NCI-H748 (cell line): ENCODE results near the gene KCNMA1.

Experiments used
- DNase-seq: peaks from one replicate; lab custom pipeline; 2025; ENCODE audit not compliant: unreplicated experiment; lab: John Stamatoyannopoulos, UW

KCNMA1 gene

DNA sequence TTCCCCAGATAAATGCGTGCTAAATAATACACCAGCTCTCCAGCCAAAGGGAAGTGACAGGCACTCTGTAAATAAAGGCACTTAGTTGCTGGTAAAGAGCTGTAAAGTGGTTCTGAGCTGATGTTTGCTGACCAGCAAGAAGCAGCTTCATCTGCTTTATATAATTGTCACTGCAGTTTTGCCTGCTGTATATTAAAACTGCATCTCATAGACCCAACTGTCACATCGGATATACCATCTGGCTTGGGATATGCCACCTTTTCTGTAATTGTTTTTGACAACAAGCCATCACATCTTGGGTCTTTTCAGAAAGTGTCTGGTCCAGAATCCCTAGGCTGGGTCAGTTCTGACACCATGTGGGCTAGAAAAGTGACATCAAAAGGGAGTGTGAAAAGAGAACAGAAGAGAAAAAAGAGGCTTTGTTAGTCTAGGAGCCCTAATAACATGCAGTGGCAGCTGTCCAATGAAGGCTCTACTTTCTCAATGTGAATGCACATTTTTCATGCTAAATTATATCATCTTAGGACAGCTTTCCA is 697.6 kb downstream of the KCNMA1 start:
- DNase-seq: peak; percentile 78

DNA sequence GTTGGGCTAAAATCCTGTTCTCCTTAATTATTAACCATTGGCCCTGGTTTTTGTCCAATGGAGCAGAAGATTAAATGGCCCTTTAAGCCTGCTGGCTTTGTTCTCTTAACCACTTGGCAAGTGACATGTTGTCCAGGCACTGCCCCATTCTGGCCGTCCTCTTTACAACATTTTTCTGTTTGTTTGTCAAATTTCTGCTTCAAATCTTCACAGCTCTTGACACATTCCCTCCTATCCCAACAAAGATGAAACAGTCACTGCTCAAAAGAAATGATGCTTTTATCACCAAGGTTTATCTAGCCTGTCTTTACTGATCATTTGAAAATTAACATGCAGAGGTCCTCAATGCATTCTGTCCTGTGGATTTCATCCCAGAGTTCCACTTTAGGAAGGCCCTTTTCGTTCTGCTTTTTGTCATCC is 700.4 kb downstream of the KCNMA1 start:
- no peak for DNase-seq

DNA sequence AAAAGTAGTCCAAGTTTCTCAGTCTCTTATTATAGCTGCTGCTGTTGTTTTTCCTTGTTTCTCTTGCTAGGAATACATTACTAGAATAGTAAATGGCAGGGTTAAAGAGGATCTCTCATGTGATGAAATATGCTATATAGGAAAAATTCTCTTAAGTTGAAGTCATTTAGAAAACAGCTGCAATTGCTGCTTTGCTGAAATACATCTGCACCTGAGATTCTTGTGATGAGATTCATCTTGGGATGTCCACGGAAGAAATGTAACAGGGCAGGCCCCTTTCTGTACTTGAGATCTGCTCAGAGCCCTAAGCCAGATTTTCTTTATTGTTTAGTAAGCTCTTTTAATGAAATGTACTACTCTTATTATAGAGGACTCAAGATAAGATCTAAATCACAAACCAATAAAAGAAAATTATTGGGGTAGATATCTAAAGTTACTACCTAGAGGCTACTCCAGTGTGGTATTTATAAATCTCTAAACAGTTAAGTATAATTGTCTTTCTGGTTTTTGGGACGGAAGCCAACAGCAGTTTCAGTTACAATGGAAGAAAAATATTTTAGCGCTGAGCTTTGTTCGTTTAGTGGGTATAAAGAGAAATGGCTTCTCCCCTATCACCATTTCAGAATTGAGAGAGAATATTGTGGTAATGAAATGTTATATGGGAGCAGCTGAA is 701.5 kb downstream of the KCNMA1 start:
- no peak for DNase-seq

DNA sequence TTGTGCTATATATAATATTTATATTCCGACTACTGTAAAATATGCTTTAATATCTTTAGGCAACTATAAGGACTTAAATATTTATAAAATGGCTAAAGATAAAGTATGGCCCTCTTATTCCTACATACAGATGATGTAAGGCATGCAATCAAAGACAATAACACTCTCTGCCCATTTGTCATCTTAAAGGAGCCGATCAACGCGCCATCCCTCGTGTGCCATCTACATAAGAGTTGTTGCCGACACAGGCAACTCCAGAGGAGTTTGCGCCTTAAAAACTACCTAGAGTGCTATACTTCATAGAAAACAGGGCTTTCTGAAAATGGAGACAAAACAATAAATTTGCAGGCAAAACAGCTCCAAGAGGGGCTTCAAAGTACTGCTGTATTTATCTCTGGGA is 709.0 kb downstream of the KCNMA1 start:
- DNase-seq: no peak

DNA sequence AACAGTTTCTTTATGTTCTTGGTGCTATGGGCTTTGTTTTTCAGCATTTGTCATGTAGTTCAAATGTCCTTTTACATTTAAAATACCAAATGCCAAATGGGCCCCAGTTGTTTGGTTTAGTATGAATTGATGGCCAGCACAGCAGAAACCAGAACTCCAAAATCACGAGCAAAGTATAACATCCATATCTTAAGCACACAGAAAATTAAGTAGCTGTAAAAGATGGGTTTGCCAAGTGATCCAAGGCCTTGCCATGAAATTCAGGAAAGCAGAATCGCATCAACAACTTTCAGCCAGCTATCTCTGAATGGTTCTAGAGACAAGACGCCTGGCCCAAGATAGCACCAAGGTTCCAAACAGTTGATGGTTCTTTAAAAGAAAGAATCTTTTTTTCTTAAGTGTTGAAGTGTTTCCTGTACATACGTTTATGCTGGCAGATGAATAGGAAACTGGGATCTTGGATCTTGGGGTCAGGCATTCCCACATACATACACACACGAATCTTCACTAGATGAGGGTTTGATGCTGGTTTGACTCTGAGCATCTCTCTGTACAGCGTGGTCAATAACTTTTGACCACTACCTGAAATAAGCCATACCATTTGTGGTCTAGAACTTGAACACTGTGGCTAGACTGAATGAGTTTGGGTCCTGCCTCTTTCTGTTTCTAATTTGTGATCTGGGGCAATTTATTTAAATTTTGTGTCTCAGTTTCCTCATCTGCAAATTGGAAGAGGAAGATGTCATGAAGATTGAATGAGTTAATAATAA is 711.8 kb downstream of the KCNMA1 start:
- DNase-seq: no peak

DNA sequence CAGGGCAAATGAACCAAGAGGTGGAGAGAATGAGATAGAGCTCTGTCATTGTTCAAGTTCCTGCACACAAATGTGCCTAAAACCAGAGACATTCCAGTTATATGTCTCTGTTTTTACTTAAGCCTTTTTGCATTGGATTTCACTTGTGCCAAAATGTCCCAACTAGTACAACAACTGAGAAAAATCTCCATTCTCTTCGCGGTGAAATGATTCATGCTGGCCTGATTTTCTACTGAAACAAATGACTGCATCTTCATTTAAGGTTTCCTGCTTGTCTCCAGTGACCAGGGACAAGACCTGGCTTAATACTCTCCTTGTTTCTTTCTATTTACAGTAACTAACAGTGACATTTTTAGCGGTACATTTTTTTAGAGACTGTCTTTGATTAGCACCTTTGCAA is 714.9 kb downstream of the KCNMA1 start:
- DNase-seq: no peak

DNA sequence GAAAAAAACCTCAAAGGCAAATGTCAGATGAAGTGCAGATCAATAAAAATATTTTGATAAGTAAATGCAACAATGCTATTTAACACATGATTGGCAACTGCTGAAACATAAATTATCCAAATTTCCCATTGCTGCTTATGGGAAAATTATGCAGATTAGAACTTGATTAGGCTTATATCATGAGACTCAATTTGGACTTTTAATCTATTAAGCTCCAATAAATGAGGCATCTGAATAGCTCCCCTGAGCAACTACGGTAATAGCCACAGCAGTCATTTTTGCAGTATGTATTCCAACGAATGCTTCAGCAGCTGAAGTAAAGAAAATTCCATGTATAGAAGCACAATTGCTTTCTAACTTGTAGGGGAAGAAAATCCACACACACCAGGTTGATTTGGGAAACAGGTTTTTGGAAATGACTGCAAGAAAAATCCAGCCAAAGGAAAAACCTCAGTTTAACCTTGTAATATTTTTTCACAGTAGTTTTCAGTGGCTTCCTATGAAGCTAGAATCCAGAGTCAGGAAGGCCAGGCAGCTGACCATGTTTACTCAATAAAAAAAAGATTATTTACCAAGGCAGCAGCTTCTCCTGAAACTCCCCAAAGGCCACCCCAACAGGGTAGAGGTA is 716.1 kb downstream of the KCNMA1 start:
- DNase-seq: no peak

DNA sequence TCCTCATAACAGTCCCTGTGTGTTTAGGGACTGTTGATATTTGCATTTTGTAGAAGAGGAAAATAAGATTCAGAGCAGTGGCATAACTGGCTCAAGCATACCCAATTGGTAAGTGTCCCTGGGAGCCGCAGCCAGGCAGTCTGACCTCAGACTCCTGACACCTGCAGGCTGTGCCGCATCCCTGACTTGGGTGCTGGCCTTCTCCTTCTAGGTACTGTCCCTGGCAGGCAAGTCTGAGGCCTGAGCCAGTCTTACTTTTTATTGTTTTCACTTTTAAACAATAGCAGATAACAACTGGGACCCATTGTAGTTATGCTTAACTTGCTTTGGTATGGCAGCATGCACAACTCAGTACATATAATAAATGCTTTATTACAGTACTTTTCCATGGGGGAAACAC is 717.0 kb downstream of the KCNMA1 start:
- no peak for DNase-seq

DNA sequence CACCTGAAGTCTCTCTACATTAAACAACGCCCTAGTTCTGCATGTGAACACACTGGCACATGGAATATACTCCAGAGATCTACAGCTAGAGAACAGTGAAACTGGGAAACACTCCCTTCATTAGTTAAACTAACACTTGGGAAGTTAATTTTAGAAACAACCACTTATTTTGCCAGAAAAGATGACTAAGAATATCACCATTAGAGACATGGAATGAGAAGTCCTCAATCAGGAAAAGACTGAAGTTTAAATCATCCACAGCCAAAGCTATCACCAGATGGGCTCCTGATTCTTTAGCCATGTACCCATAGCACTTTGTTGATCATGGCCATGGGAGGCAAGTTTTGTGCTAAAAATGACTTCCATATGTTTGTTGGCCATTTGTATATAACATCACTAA is 719.5 kb downstream of the KCNMA1 start:
- DNase-seq: no peak

DNA sequence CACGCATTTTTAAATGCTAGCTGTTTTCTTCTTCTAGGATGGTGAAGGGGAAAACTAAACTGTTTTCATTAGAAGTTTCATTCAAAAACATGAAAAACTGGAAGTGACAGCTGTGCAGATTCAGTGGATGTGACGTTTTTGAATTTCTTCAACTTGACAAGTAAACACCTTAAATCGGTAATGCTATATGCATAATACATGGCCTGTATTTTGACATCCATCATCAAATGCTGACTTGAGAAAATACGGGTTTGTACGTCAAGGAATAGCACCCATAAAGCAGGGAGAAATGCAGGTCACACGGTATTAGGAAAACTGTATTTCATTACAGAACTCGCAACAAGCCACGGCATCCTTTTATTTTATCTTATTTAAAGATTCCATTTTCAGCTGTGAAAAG is 720.5 kb downstream of the KCNMA1 start:
- DNase-seq: no peak

DNA sequence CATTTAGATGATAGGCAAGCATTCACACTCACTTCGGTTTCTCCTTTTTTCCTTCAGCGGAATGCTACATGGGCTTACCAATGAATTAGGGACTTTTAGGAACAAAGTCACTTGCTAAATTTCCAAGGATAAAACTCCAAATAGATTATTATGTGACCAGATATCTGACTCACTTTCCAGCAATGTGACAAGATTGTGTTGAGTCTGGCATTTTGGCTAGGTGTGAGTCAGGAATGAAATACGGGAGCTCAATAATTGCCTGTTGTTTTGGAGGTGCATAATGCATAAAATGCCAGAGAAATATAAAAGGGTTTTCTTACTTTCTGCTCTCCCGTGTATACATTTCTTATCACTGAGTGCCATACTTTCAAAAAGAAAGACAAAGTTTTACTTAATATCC is 721.1 kb downstream of the KCNMA1 start:
- no peak for DNase-seq

DNA sequence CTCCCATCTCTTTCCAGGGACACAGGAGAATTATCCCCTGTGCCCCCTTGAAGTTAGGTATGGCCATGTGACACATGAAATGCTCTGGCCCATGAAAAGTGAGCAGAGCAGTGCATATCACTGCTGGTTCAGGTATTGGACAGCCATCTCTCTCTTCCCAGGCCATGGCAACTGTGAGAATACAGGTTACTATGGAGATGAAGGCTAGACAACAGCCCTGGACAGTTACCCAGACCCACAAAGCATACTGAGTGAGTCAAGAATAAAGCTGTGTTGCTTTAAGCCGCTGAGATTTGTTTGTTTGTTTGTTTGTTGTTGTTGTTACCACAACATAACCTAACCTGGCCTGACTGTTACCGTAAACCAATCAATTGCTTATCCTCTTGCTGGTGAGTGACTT is 722.3 kb downstream of the KCNMA1 start:
- DNase-seq: no peak

DNA sequence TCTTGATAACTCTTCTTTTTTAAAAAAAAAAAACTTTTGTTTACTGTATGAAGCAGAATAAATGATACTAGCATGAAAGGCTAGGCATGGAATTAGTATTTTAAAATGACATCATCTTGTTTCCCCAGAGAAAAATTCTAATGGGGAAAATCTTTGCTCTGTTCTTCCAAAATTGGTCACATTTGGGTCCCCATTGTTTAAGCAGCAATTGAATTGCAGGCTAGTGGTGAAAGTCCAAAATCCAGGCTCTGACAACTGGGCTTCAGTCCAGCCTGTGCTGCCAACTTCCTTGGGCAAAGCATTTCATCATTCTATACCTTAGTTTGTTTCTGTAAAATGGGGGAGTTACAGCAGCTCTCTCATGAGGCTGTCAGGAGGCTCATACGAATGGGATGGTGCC is 726.4 kb downstream of the KCNMA1 start:
- DNase-seq: no peak

DNA sequence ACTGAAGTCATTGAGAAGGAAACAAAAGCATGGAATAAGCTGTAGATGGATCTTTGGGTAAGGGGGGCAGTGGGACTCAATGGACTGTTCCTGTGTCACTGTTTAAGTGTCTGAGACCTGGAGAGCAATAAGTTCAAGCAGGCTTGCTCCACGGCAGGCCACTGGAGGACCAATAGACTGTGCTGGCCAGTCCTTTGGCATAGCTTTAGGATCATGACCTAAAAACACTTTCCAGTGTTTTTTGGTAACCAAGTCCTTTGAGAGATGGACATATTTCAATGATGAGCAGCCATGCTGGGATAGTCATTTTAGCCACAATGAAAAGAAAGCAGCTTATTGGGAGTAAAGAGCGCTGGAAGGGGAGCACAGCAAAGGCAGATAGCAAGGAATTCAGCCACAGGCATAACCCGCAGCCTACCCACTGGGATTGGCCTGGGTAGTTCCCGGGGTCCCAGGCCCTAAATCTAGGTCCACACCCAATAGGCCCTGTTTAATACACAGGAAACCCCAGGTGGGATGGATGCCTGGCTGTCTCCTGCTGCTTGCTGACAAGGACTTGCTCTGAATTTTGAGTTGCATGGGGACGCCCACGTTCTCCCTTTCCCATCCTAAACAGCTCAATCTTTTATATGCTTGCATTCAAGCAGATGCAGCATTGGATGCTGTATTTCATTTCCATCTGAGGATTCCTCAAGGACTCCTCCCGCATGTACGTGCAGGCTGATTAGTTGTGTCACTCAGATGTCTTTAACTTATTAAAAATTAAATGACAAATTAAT is 727.2 kb downstream of the KCNMA1 start:
- DNase-seq: no peak

DNA sequence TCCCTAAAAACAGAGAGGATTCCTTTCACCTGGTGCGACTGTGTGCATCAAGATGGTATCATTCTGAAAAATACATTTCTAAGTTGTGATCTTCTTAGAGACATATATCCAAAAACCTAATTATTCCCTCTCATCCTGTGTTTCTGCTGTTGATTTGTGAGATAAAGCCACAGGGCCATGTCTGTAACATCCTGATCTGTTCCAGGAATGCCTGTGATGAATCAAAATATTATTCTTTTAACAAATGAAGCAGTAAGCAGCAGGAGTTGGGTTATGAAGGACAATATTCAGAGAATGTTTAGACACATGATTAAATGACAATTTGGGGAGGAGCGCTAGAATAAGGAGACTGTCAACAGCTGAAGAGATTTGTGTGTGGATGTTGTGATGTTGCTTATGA is 731.4 kb downstream of the KCNMA1 start:
- DNase-seq: no peak

DNA sequence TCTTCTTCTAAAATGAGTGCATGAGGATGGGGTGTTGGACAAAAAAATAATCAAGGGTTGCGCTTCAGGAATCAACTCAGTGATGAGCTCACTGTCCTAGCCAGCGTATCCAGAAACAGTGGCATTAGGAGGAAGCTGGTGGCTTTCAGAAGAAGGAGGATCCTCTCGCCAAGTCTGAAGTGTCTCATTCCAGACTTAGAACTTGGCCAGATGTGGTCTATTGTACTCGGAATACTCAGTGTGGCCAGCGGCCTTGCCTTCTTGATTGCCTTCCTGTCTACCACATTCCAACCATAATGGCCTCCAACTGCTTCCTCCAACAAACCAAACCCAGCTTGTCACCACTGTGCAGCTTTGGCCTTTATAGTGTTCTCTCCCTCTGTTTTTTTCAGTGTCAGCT is 732.4 kb downstream of the KCNMA1 start:
- no peak for DNase-seq

DNA sequence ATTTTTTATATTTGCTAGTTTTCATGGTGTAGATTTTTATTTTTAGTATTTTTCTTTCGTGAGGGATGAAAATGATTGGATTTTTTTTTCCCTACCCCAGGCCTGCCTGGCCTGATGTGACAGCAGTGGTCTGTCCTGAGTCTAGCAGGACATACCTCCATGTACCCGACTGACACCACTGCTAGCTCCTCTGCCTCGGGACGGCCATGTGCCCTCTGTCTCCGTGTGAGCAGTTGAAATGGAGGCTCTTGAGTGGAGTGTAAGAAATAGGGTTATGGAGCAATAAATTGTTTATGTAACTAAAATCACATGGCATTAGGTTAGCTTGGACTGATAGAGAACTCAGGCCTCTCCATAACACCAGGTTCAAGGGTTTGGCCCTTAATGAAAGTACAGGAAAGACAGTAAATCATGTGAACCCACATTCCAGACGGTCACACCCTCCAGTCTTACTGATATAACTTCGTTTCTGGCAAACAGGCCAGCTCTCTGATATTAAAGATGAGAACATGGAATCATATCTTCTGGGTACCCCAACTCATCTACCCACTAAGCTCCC is 734.1 kb downstream of the KCNMA1 start:
- DNase-seq: no peak

DNA sequence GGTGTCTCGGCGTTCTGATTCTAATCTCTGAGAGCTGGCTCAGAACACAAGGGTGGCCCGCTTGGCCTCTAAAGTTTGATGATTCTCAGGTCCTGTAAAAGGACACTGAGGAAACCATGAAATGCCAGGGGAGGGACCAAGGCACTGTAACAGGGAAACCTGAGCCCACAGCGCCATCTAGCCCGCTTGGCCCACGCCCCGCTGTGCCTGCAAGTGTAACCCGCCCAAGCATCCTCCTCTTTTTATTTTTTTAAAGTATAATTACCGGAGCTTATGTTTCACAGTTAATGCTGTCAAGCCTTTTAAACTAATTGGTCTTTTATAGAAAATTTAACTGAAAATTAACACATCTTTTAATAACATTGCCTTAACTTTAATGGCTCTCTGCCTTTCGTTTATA is 734.7 kb downstream of the KCNMA1 start:
- DNase-seq: peak; percentile 60

DNA sequence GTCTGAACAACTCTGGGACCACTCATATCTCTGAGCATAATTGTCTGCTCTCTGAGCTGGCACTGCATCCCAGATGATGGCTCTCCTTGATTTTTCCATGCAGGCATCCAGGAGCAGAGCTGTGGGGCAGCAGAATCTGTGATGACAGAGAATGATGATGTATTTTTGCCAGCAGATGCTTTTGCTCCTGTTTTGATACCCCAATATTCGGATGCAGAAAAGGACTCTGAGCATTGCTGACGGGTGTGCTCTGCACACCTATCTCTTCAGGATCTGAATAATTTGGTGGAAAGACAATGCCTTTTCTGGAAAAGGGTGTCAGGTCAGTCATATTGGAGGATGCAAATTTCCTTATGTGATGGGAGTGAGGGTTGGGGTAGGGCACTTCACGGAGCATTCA is 735.9 kb downstream of the KCNMA1 start:
- DNase-seq: no peak

DNA sequence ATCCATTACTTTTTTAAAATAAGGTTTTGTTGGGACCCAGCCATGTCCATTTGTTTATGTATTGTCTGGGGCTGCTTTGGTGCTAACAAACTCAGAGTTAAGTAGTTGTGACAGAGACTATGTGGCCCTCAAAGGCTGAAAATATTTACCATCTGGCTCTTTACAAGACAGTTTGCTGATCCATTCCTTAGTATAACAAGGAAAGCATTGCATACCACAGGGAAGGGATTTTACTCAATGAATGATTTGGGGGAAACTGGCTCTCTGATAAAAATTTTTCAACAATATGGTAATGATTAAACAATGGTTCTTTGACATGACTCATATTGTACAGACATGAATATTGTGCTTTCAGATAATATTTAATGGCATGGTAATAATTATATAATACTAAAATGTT is 738.1 kb downstream of the KCNMA1 start:
- DNase-seq: no peak
